Measurements from ENCODE around the gene SRR.

- TF ChIP-seq CTCF (conservative IDR thresholded peaks at IDR 0.05; ENCODE audit: low read length) (no peak), EZH2phosphoT487 (IDR thresholded peaks at IDR 0.05; ENCODE audit: borderline replicate concordance) (no peak)
Measured at GRCh38 chr17:2372681-2373080, 68.9 kb downstream of the SRR start.

Measured in Loucy (cell line).